Endothelial cell of umbilical vein (primary cell): ENCODE data around the gene NT5M. TPM values are rescaled to one million over a fixed set of nuclear protein-coding genes. Genes with fewer than 3 reads are reported as not detected.
A peak's percentile ranks its signal among the peaks of the same experiment; 100 is the strongest.

Experiments used
- BruUV-seq: library from RNA; stranded (reverse); fragments of 400-500 nt; replicated peaks from 2 replicates; lab custom pipeline; 2021; lab: Mats Ljungman, UMichigan
- CTCF ChIA-PET: fragments of 300-600, 350-600 bp; sonication (Branson Sonifier 250); formaldehyde crosslinking; loops from one replicate; lab custom pipeline; 2021; ENCODE audit warnings: antibody characterized with exemption, inconsistent platforms; lab: Charles Lee
- POLR2A ChIA-PET: fragments of 300-600, 350-600 bp; sonication (Branson Sonifier 250); formaldehyde crosslinking; loops from one replicate; lab custom pipeline; 2021; ENCODE audit warnings: antibody characterized with exemption, inconsistent platforms; lab: Charles Lee
- DNase-seq: peaks from one replicate; pipeline ENCODE4 v3.0.0-alpha.2; 2011; ENCODE audit warnings: low read depth, low spot score
- FAIRE-seq: peaks from 2 replicates; lab custom pipeline; 2011; peaks lifted over from hg19 to GRCh38; lab: Jason Lieb, UNC
- H2AFZ ChIP-seq: 2 replicates; pipeline ENCODE4 v1.6.0; 2012; ENCODE audit warnings: low read depth, low read length, control low read depth, inconsistent platforms
- H3K27ac ChIP-seq: 2 replicates; pipeline ENCODE4 v1.5.1; 2011; ENCODE audit warnings: low read depth, mild to moderate bottlenecking, control low read depth, low read length, moderate library complexity; ENCODE audit not compliant: insufficient read depth
- H3K27me3 ChIP-seq, 2 experiments: 2 replicates each; pipeline versions ENCODE4 v1.6.0 to v1.6.1; 2011; ENCODE audit warnings: low read length in 2 of 2, mixed read lengths in 1 of 2; ENCODE audit not compliant: control insufficient read depth in 2 of 2, insufficient read depth in 2 of 2
- H3K36me3 ChIP-seq, 2 experiments: 2 replicates in 1 of 2; 3 replicates in 1 of 2; pipeline ENCODE4 v1.5.1; 2011; ENCODE audit warnings: low read length in 2 of 2, mild to moderate bottlenecking in 1 of 2, moderate library complexity in 1 of 2; ENCODE audit not compliant: control insufficient read depth in 2 of 2, insufficient read depth in 2 of 2; ENCODE audit errors: extremely low read depth in 1 of 2
- H3K4me1 ChIP-seq: 3 replicates; pipeline ENCODE4 v1.5.1; 2011; ENCODE audit warnings: mild to moderate bottlenecking, low read length; ENCODE audit not compliant: control insufficient read depth, insufficient read depth; ENCODE audit errors: extremely low read depth
- H3K4me2 ChIP-seq: 2 replicates; pipeline ENCODE4 v1.6.1; 2011; ENCODE audit warnings: low read length, control low read depth, mixed read lengths; ENCODE audit not compliant: insufficient read depth
- H3K4me3 ChIP-seq, 3 experiments: fragments of 200-600 bp in 1 of 3; sonication (generic), shearing (Covaris generic) in 1 of 3; replicated peaks in 1 of 3; 2 replicates each; pipeline ENCODE4 v1.5.1; 2011 to 2016; ENCODE audit warnings: control low read depth in 3 of 3, low read length in 3 of 3, mild to moderate bottlenecking in 2 of 3, inconsistent platforms in 1 of 3, low read depth in 1 of 3, moderate library complexity in 1 of 3; ENCODE audit not compliant: insufficient read depth in 1 of 3
- H3K79me2 ChIP-seq: 2 replicates; pipeline ENCODE4 v1.6.0; 2012; ENCODE audit warnings: low read length, inconsistent platforms; ENCODE audit not compliant: control insufficient read depth, insufficient read depth
- H3K9ac ChIP-seq: replicated peaks from 2 replicates; pipeline ENCODE3; 2011; ENCODE audit warnings: low read length, control low read depth; ENCODE audit not compliant: insufficient read depth; ENCODE audit errors: extremely low read depth
- H3K9me1 ChIP-seq: replicated peaks from 3 replicates; pipeline ENCODE4 v1.6.0; 2011; ENCODE audit warnings: mild to moderate bottlenecking, low read length; ENCODE audit not compliant: control insufficient read depth, insufficient read depth; ENCODE audit errors: extremely low read depth
- H3K9me3 ChIP-seq: replicated peaks from 2 replicates; pipeline ENCODE4 v1.5.1; 2012; ENCODE audit warnings: low read length, inconsistent platforms; ENCODE audit not compliant: control insufficient read depth, insufficient read depth
- H4K20me1 ChIP-seq: replicated peaks from 2 replicates; pipeline ENCODE3; 2011; ENCODE audit warnings: mild to moderate bottlenecking, low read length; ENCODE audit not compliant: control insufficient read depth, insufficient read depth; ENCODE audit errors: extremely low read depth
- CTCF ChIP-seq, 2 donors: IDR thresholded peaks; 1 replicate in 1 of 2; 2 replicates in 1 of 2; pipeline ENCODE4 v1.5.1; 2011; ENCODE audit warnings: low read length in 2 of 2, mild to moderate bottlenecking in 2 of 2, moderate library complexity in 2 of 2, control low read depth in 1 of 2, inconsistent platforms in 1 of 2, low read depth in 1 of 2; ENCODE audit not compliant: insufficient read depth in 1 of 2; ENCODE audit errors: extremely low read depth in 1 of 2
- EZH2 ChIP-seq: IDR thresholded peaks from 2 replicates; pipeline ENCODE4 v1.6.1; 2012; ENCODE audit warnings: borderline replicate concordance, low read depth, mild to moderate bottlenecking, moderate library complexity, low read length, inconsistent platforms; ENCODE audit not compliant: severe bottlenecking
- FOS ChIP-seq: IDR thresholded peaks from 2 replicates; pipeline ENCODE4 v1.6.1; 2011; ENCODE audit warnings: mild to moderate bottlenecking, low read length, moderate library complexity, borderline replicate concordance; ENCODE audit not compliant: insufficient read depth
- GATA2 ChIP-seq: IDR thresholded peaks from 2 replicates; pipeline ENCODE4 v1.7.0; 2011; ENCODE audit warnings: low read depth, mild to moderate bottlenecking, moderate library complexity, mixed read lengths, low read length; ENCODE audit not compliant: insufficient read length, insufficient read depth
- JUN ChIP-seq: IDR thresholded peaks from 2 replicates; pipeline ENCODE4 v1.6.1; 2011; ENCODE audit warnings: borderline replicate concordance, low read depth; ENCODE audit not compliant: insufficient read length, insufficient read depth
- MAX ChIP-seq: IDR thresholded peaks from 2 replicates; pipeline ENCODE4 v1.6.1; 2011; ENCODE audit not compliant: insufficient read depth, insufficient read length
- POLR2A ChIP-seq: IDR thresholded peaks from 2 replicates; pipeline ENCODE4 v1.6.1; 2012; ENCODE audit warnings: low read depth, mild to moderate bottlenecking, control low read depth, low read length
- POLR2AphosphoS5 ChIP-seq: IDR thresholded peaks from 2 replicates; pipeline ENCODE4 v1.6.1; 2012; ENCODE audit warnings: low read depth, mild to moderate bottlenecking, control low read depth, low read length, moderate library complexity; ENCODE audit not compliant: insufficient read depth
- dilution Hi-C: fragments of 300-500 bp; cut with MboI; formaldehyde crosslinking; loops from one replicate; pipeline ENCODE4 v1.15.0; 2019; ENCODE audit warnings: low sequenced_read_pairs; ENCODE audit not compliant: extremely low pct_ligation_motif_present
- intact Hi-C: fragments of 100-400 bp; cut with micrococcal nuclease; formaldehyde crosslinking; loops from one replicate; pipeline ENCODE4 v1.10.0; 2022
- polyA plus RNA-seq, 4 experiments: library from polyadenylated mRNA; depleted of rRNA in 3 of 4; stranded (reverse) in 3 of 4; unstranded in 1 of 4; fragments of >200 nt; gene quantifications; 2 replicates each; pipeline versions ENCODE4 v1.2.1 to v1.2.3, GENCODE V29; 2011 to 2012; ENCODE audit warnings: missing spikeins in 1 of 4
- total RNA-seq: library from RNA; stranded (reverse); gene quantifications from 2 replicates; pipeline ENCODE4 v1.2.3, GENCODE V29; 2021

Gene NT5M
- total and polyA plus RNA-seq, 2 donors (not counting 3 experiments of a cell fraction or from before 2014, with no cell fraction given): 0.91 to 3.0 TPM

- no peaks in the 10 kb centered on the region for H3K36me3 ChIP-seq
- no peaks in the 10 kb centered on the region for H3K79me2 ChIP-seq
- DNase-seq: no peak
- TF ChIP-seq GATA2 (no peak), EZH2 (no peak), JUN (no peak), FOS (no peak), POLR2AphosphoS5 (no peak), MAX (no peak), CTCF (IDR thresholded peaks at IDR 0.05; ENCODE audit: extremely low read depth in 1 of 2, insufficient read depth in 1 of 2, low read depth in 1 of 2, low read length in 2 of 2) (no peak), POLR2A (no peak)
- BruUV-seq: no TSS peak
- no peak overlapping the region for H3K9ac ChIP-seq
- no peak overlapping the region for H3K27ac ChIP-seq
- no peaks in the 10 kb centered on the region for H3K9me3 ChIP-seq
- FAIRE-seq: no peak
- H3K27me3 ChIP-seq: peaks cover 0 to 8% of the 10 kb centered on the region in 2 experiments
- no peak overlapping the region for H3K4me3 ChIP-seq
- dilution Hi-C loops (no loop called here), intact Hi-C loops (no loop called here)
- H4K20me1 ChIP-seq: no peaks in the 10 kb centered on the region
- POLR2A ChIA-PET: no interaction called here
- H2AFZ ChIP-seq: peak overlapping the region; percentile 9
- H3K9me1 ChIP-seq: no peaks in the 10 kb centered on the region
- no peaks in the 10 kb centered on the region for H3K4me1 ChIP-seq
- CTCF ChIA-PET: interaction anchor here (1.7 to 1.8 kb wide), 2 partner anchors 10 to 249 kb away, joined by 6 read pairs; no protein-coding TSS in a partner anchor
- no peak overlapping the region for H3K4me2 ChIP-seq
These were observed 61.1 kb downstream of the NT5M start for GRCh38 chr17:17364338-17364667.
